ENCODE results near the gene PTGR3.

Gene PTGR3

DNA sequence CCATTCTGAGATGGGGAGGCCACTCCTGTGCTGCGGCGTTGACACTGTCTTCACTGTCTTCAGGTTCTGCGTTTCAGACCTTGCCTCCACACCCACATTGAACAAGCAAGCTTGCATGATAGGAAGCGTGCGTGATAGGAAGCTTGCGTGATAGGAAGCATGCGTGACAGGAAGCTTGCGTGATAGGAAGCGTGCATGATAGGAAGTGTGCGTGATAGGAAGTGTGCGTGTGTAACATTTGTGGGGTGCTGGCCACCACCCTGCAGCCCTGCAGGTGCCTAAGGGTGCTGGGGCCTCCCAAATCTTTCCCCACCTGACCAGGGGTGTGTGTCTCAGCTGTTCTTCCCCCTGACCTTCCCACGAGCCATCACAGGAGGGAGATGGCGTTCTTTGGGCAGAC is 27.0 kb upstream of the PTGR3 start:
- DNase-seq (ENCODE audit: low read depth, low spot score), result no peak

GRCh38 chr18:75234901-75235300 is 26.0 kb upstream of the PTGR3 start:
- DNase-seq (ENCODE audit: low read depth, low spot score), result no peak

DNA sequence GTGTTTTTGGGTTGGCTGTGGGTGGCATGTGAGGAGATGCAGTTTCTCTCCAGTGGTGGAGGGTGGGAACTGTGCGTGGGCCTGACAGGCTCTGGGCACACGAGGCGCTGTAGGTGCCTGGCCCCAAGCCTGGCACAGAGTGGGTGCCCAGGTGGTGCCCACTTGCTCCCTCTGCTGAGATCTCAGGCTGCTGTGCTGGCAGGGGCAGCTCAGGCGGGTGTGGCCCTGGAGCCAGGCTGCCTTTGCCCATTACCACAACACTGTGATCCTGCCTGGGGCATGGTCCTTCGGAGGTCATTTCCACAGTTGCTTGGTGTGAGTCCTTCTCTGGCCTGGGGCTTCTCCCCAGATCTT is 22.1 kb upstream of the PTGR3 start:
- DNase-seq (ENCODE audit: low read depth, low spot score), result no peak

GRCh38 chr18:75230163-75231052 is 21.5 kb upstream of the PTGR3 start:
- DNase-seq (ENCODE audit: low read depth, low spot score), result peak; percentile 28

- no peak for DNase-seq (ENCODE audit: low read depth, low spot score)
Measured at GRCh38 chr18:75229437-75229836, 20.5 kb upstream of the PTGR3 start.

DNA sequence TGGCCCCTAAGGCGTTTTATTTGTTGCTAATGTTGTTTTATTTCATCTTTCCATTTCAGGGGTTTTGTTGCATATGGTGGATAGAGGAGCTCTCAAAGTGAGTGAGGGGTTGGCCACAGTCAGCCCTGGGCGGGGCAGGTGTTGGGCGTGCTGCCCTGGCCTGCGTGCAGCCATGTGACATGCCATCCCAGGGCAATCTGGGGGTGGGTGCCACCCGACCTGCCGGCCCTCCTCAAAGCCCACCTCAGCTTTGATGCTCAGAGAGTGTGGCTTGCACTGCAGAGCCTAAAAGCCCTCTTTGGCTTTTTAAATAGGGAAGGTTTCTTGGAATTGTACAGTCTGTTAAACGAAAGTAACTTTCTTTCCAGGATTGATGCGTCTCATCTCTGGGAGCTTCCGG is 20.0 kb upstream of the PTGR3 start:
- DNase-seq (ENCODE audit: low read depth, low spot score), result no peak

DNA sequence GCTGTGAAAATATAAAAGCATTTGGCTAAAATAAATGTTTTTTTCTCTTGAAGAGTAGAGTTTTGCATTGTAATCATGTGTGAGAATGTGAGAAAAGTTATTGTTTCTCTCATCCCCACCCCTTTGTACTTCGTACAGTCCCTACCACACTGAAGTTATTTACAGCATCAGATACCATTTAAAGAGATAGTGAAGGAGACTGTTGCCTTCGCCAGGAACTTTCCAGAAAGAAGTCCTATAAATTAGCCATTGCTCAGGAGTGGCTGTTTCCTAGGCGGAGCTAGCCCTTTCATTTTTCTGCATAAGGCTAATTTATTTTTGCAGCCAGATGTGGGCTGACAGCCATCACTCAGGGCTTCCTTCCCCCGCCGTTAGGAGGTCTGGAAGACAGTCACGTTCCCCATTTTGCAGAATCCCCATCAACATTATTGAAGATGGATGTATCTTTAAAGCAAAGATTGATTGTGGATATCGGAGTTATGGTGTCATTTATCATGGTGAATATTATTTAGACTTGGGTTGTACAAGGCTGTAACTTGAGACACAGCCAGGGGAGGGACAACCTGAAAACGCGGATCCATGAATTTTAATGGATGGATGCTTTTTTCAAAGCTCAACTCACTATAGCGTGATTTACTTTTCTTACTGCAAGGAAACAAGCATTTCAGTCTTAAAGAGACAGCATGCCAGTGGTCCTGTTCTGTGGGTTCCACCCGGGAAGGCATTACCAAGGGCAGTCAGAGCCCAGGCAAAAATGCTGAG is 18.8 kb upstream of the PTGR3 start:
- no peak for DNase-seq (ENCODE audit: low read depth, low spot score)

GRCh38 chr18:75226956-75227316 is 18.0 kb upstream of the PTGR3 start:
- no peak for DNase-seq (ENCODE audit: low read depth, low spot score)

DNA sequence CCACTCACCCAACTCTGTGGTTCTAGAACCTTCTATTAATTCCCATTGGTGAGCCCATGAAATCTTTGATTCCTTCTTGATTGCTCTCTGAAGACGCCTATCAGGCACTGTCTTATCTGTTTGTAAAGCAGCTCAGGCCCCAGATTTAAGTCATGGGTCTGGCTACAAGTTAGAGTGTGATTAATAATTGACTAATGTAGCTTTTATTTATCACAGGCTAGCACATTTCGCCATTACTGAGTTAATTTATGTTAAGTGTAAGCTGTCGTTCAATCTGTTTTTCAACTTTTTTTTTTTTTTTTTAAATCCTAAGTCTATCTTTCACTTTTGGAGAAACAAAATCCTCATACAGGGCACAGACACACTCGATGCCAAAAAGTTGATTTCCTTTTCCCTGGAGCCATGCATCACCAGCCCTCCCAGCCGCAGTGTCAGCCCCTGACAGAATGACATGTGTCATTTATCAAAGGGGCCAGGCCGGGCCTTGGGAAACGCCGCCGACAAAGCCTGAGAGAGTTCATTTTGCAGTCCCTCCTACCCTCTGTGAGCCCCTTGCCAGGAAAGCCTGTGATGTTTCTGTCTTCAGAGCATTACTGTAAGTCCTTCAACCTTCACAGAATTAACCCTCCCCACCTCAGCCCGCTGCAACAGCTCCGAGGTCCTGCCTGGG is 17.5 kb upstream of the PTGR3 start:
- peak; percentile 45 for DNase-seq (ENCODE audit: low read depth, low spot score)

DNA sequence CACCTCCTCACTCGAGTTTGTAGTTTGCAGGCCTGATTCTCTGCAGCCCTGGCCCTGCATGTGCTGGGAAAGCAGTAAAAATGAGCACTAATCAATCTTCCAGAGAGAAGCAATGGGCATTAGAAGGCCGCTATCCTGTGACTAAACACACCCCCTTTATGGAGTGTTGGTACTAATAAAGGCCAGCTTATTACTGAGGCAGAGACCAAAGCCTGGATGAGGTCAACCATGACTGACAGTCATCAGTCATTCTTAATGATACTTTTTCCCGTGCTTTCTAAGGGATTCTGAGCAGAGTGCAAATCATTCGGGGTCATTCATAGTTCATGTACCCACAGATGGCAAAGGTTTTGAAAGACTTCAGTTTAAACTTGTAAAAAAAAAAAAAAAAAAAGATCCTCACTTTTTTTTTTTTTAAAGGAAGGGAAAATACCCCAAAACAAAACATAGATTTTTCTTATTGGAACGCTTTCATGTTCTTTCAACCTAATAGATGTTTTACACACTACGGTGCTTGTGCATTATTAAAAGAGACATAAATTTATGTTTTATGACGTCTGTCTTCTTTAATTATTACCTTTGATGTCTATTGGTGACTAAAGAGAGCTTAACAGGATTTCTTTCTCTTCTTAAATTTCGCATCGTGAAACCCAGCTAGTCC is 14.9 kb upstream of the PTGR3 start:
- DNase-seq (ENCODE audit: low read depth, low spot score), result peak; percentile 50

- no peak for DNase-seq (ENCODE audit: low read depth, low spot score)
Measured at GRCh38 chr18:75222407-75222806, 13.5 kb upstream of the PTGR3 start.

DNA sequence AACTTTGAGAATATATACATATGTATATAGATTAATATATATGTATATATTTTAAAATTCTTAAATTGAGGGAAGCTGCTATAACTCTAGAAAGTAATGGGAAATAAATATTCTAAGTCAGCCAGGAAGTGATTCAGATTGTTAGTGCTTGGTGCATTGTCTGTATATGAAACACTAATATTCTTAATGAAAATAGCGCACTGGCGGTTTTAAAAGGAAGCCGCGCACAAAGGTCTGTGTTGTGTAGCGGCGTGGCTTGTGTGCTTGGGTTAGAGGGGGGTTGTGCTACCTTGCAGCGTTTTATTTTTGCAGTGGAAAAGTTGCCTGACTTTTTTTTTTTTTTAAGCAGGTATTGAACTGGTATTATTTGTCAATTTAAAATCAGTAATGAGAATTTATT is 13.0 kb upstream of the PTGR3 start:
- no peak for DNase-seq (ENCODE audit: low read depth, low spot score)

DNA sequence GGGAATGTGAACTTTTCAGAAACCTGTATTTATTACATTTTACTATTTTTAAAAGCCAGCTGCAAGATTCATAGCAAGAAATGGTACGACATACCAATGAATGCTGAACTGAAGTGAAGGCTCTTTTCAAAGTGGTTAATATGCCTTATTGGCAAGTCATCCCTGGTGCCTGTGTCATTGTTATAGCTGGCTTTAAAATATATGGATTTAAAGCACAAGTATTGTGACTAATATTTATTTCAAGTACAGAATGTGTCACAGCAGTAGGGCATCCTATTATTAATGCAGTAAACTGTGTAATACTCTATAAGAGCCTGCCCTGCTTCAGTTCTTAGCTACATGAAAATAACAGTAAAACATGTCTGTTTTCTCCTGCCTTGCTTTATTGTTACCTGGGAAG is 12.5 kb upstream of the PTGR3 start:
- DNase-seq (ENCODE audit: low read depth, low spot score), result no peak

- peak; percentile 26 for DNase-seq (ENCODE audit: low read depth, low spot score)
Measured at GRCh38 chr18:75220551-75221355, 11.8 kb upstream of the PTGR3 start.

DNA sequence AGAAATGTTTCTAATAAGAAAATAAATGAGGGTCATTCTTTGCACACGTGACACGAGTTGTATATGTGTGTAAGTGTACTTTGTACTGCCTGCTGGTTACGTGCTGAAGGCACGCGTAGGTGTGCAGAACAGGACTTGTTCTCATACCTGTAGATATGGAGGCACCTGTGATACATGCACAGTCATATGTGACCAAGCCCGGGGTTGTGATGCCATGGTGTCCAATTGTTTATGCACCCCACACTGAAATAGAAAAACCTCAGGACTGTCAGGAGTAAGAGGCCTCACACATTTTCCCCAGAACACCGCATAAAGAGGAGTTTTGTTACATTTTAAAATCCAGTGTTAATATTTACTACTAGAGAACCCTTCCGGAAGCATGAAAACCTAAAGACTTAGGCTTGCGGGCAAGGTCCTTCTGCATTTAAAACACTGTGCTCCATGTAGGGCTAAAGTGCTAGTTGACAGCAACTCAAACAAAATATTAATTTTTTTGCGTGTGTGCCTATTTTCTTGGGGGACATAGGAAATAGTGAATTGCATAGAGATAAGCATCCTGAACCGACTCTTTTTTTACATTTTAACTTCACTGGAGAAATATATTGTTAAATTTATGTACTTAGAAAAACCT is 10.9 kb upstream of the PTGR3 start:
- no peak for DNase-seq (ENCODE audit: low read depth, low spot score)

- DNase-seq (ENCODE audit: low read depth, low spot score), result no peak
Measured at GRCh38 chr18:75218065-75218923, 9.4 kb upstream of the PTGR3 start.

DNA sequence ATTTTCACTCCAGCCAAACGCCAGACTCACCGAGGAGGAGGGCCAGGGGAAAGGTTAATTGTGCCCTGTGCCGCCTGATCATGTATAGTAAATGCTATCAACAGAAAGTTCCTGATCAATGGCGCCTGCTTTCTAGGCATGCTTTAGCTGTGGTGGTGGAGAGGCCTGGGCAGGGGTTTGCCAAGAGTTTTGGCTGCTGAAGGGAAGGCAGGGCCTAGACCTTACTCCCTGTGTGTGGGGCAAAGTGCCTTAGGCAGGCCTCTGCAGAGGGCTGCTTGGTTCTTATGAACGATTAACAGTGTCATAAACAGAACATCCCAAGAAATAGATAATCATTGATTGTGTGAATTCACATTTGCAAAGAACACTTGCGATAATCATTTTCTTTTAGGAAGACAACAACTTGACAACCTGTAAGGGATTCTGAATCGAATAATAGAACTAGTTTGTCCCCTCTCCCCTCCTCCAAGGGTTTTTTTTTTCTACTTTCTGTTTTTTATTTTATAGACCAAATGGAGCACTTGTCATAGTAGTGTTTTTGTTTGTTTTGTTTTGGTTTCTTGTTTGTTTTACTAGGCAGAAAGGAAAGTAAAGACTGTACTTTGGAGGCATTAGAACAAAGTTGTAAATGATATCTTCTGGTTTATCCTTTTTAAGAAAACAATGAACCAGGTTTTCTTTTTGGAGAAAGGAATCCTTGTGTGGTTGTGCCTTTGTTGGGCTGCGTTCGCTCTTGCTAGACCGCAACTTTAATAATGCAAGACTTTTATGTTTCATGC is 8.2 kb upstream of the PTGR3 start:
- DNase-seq (ENCODE audit: low read depth, low spot score), result no peak

- DNase-seq (ENCODE audit: low read depth, low spot score), result no peak
Measured at GRCh38 chr18:75216212-75216910, 7.4 kb upstream of the PTGR3 start.

All from astrocyte of the hippocampus (primary cell).